HTERT RPE-1 (cell line): ENCODE measurements around the gene SLC6A3.
"Not testable (repeated sequence)": the region's sequence is repeated elsewhere in the genome, so short reads cannot be mapped to it uniquely, and the experiment has no call there.

Experiments
- in situ Hi-C: fragments of 300-500 bp; cut with MboI; formaldehyde crosslinking; loops from 4 replicates; pipeline ENCODE4 v1.14.3; 2020; ENCODE audit warnings: low sequenced_read_pairs

The SLC6A3 gene

DNA sequence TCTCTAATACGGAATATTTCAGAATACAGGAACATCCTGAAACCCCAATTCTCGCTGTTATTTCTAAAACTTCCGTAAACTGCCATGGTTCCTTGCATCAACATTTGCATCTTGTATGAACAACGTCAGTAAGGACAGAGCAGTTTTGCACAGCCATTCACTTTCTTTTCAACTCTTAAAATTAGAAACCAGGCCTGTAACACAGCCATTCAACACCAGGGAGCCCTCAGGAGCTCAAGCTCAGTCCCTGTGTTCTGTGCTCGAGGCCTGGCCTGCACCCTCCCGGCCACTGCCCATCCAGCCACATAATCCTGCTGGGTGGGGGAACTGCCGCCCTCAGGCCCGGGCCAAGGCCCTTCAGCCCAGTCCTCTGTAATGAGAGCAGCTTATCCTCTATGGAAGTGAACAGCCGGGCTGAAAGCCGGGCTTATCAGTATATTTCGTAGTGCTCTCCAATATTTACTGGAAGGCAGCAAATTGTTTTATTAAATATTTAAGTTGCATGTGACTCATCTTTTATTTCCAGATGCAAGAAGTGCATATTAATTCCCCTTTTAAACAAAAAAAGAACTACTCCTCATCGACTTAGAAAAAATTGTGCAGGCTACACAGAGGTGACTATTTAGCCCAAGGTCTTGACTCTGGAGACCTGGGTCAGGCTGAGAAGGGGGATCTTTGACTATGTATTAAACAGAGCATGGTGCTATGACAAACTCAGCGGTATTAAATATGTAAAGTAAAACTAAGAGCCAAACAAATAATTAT is 33.2 kb upstream of the SLC6A3 start:
- in situ Hi-C loops = no loop called here

DNA sequence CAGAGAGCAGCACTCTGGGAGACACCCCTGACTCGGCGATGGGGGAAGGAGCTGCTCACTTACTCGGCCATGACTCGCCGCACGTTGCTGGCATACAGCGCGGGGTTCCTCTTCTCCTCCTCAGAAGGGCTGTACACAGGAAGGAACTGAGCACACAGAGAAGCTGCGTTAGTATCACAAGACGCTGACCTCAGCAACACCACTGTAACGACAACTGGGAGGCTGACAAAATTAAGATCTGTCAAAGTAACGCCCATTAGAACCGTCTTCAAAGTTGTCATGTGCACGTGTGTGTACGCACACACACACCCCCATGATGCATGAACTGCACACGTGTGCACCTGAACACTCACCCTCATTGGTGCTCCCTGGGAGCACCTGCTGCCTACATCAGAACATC is 32.1 kb upstream of the SLC6A3 start:
- in situ Hi-C loops = no loop called here

DNA sequence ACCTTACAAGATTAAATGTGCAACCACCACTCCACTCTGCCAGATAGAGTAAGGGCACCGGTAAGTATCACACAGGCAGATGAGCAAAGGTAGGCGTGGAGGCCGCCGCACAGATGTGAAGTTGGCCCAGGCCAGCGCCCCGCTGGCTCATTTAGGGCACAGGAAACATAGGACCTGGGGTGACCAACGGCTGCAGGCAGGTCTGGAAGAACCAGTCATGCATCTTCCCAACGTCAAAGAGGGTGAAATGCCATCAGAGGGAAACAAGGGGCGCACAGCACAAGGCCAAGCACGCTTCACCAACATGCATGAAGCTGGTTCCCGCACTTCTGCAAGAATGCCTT is 31.7 kb upstream of the SLC6A3 start:
- in situ Hi-C loops = no loop called here

DNA sequence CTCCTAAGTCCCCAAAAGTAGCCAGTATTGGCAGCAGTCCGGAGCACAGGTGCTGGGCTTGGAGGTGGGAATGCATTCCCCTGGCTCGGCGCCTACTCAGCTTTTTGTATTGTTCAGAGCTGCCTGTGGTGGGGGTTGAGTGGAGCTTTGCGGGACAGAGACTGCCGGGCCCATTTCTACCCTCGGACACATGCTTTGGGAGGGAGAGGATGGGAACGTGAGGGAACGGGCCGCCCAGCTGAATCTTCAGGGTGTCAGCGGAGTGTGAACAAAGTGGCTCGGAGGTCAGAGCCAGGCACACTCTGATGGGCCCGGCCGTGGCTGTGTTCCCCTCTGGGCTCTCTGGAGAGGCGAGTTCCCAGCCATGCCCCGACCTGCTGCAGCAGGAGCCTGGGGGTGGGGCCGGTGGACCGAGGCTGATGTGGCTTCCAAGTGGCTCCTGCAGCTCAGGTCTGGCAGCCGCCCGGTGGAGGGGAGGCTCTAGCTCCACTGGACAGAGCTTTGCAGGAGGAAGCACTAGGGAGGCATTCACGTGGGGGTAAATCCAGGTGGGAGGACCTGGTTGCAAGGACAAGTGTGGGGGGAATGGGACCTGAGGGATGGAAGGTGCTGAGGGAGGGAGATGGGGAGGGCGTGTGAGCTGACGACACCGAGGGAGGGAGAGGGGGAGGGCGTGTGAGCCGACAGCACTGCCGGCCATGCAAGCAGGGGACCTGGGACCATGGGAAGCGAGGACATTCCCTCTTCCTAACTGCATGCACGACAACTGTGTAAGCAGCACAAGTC is 31.1 kb upstream of the SLC6A3 start:
- in situ Hi-C loops = no loop called here

DNA sequence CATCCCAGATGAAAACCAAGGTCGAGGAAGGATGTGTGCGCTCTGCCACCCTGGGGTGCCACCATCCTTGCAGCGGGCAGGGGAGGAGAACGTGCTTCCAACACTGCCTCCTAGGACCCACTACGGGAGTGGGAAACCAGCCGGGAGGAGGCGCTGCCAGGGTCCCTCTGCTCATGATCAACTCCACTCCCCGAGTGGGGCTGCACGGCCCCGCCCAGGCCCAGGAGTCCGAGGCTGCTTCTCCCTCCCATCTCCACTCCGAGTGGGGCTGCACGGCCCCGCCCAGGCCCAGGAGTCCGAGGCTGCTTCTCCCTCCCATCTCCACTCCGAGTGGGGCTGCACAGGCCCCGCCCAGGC is 30.3 kb upstream of the SLC6A3 start:
- in situ Hi-C loops = not testable (repeated sequence)

DNA sequence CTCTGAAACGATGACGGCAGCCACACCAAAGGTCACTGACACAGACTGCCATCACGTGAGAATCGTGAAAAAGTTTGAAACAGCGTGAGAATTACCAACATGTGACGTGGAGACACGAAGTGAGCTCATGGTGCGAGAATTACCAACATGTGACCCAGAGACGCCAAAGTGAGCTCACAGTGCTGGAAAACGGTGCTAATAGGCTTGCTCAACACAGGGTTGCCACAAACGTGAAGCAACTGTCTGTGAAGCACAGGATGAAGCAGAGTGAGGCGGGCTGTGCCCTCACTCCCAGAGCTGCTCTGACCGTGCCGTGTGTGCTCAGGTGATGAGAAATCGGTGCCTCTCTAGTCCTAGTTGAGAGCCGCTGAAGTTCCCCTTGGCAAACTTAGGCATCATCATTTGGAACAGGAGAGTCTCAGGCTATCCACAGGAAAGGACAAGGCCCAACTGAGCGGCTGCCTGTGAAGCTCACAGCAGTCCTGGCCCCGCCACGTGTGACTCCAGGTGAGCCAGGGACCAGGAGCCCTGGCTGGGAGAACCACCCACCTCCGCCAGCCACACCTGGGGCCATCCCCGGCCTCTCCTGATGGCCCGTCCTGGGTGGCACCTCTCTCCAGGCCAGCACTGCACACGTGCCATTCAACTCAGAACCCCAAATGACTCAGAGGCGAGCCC is 29.8 kb upstream of the SLC6A3 start:
- in situ Hi-C loops = no loop called here

DNA sequence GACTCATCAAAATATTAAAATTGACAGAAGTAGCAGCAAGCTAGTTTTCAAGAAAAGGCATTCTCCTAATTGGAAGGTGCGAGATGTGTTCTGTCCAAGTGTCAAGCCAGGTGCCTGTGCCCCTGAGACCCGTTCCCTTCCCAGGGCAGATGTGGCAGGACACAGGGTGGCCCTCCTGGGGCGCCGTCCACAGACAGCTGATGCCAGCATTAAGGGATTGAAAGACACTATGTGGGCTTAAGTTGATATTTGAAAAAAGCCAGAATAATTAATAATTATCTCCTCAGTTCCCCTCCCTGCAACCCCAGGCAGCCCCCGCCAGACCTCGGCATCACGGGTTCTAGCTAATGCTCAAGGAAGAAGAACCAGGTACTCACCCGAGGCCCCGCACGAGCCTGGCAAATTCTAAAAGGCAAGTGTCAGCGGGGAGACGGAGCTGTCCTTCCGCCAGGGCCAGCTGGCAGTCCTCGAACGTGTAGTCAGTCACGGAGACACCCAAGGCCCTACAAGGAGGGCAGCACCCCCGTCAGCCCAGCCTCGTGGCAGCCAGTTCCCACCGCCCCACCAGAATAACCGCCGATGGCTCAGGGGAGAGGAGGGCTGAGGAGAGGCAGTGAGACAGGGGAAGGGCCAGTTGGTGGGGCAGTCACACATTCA is 29.1 kb upstream of the SLC6A3 start:
- in situ Hi-C loops = no loop called here

DNA sequence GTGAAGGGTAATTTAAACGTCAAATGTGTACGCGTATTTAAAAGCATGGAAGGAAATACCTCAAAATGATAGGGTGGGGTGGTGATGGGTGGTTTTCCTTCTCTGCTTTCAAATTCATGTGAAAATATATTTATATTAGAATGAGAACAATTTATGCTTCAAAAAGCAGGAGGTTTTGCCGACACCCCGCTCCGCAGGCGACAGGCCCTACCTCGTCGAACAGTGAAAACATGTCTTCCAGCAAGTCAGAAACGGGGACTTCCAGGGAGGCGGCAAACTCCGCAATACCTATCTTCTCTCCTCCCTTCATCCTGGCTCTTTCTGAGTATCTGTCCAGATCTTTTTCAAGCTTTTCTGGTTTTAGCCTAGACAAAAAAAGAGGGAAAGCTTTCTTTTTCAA is 28.5 kb upstream of the SLC6A3 start:
- in situ Hi-C loops = no loop called here

DNA sequence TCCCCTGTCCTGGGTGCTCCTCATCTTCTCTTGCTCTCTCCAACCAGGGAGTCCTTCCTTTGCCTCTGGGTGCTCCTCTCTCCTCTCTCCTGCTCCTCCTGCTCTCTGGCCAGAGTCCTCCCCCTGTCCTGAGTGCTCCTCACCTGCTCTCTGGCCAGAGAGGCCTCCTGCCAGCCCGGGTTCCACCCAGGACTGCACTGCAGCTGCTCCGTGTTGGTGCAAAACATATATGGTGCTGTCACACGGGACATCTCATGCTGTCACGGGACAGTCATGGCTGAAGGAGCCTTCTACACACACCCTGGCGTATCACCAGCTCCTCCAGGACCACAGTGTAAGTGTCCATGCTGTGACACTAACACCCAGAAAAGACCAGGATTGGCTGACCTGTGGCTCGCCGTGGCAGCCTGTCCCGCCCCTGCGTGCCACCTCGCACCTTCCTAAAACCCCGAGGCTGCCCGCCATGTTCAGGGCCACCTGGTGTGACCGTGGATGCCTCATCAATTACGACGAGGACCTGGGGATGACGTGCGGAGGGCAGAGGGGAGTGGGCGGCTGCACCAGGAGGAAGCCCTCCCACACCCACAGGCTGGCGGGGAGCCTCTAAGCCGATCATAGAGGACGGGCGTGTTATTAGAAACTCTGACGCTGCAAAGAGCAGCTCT is 27.9 kb upstream of the SLC6A3 start:
- in situ Hi-C loops = no loop called here

DNA sequence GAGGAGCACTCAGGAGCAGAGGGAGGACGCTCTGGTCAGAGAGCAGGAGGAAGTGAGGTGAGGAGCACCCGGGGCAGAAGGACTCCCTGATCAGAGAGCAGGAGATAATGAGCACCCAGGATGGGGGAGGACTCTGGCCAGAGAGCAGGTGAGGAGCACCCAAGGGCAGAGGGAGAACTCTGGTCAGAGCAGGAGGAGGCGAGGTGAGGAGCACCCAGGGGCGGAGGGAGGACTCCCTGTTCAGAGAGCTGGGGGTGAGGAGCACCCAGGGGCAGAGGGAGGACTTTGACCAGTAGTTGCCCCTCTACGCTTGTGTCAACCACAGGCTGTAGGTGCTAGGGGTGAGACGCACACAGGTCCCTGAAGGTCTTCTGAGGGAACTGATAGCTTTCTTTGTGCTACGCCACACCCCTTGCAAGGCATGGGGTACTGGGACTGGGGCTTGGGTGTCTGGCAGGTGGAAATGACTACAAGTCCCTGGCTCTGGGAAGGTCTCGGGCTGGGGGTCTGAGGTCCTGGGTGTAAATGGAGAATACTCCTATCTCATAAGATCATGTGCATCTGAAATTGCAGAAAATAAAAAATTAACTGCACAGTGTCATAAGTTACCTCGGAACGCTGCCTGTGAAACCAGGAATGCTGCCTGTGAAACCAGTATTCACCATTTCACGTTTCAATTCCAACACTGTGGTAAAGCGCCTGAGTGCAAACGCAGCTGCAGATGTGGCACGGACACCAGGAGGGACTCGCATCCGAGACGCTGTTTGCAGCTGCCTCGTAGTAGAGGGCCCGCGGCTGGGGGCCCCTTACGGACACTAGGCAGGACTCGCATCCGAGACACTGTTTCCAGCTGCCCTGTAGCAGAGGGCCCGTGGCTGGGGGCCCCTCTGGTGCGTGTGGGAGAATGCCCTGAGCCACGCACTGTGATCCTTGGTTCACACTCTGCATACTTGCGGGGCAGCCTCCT is 27.0 kb upstream of the SLC6A3 start:
- in situ Hi-C loops = no loop called here

DNA sequence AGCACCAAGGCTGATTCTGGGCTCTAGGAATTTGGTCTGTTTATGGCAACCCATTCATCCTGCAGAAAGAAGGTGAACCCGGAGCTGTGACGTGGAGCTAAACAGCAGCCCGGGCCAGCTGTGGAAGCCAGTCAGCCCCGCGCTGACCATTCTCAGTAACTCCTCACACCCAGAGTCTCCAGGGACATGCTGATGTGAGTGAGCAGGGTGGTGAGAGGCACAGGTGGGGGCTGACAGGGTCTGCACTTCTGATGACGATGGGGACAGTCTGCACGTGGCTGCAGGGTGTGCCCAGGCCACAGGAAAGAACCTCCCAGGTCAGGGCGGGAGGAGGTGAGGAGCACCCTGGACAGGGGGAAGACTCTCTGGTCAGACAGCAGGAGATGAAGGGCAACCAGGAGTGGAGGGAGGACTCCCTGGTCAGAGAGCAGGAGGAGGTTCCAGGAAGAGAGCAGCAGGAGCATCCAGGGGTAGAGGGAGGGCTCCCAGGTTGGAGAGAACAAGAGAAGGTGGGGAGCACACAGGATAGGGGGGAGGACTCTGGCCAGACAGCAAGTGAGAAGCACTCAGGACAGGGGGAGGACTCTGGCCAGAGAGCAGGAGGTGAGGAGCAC is 26.1 kb upstream of the SLC6A3 start:
- in situ Hi-C loops = no loop called here

DNA sequence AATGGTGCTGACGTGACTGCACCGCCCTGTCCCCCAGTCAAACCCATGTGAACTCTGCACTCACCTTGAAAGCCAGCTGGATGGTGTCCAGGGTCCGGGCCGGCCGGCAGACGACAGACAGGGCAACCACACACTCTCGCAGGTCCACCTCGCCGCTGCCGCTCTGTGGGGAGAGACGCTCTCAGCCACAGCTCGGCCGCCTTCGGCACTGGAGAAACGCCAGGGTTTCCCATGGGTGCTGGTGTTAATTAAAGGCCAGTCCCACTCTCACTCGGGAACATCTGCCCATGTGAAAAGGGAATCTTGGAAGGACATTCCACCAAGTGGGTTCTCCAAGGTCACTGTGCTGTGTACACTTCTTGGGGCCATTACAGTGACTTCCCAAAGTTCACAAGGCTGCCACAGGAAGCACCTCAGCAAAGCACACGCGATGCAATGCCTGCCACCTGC is 25.5 kb upstream of the SLC6A3 start:
- in situ Hi-C loops = no loop called here

DNA sequence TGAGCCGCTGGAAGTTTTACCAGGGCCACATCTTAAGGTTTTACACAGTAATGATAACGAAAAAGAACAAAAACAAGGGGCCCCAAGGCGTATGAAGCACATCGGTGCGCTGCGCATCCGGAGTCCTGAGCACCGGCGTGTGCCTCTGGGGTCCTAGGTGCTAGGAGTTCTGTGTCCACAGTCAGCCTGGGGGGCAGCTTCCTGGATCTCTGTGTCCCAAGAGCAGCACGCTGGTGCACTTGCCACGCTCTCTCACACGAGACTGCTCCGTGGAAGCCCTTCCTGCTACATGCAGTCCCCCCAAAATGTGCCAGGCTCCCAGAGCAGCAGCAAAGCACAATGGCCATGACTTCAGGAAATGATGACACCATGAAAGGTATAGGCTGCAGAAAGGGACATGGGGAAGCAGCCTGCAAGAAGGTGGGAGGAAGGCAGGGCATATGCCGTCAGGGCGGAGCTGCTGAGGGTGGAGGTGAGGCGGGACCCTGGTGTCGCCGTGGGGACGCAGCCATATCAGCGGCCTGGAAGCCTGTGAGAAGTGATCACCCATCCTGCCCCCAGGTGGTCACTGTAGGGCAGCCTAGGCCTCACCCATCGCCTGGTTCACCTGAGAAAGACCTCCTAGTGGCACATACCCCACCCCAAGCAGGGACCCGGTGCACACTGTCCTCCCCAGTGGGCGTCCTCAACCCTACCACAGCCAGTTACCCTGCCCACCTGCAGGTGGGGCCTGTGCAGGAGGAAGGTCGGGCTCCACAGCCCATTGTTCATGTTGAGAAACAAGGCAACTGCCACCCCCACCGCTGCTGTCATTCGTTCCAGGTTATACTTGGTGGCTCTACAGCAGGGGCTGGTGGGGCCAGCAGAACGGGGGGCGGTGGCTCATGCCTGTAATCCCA is 23.6 kb upstream of the SLC6A3 start:
- in situ Hi-C loops = no loop called here

DNA sequence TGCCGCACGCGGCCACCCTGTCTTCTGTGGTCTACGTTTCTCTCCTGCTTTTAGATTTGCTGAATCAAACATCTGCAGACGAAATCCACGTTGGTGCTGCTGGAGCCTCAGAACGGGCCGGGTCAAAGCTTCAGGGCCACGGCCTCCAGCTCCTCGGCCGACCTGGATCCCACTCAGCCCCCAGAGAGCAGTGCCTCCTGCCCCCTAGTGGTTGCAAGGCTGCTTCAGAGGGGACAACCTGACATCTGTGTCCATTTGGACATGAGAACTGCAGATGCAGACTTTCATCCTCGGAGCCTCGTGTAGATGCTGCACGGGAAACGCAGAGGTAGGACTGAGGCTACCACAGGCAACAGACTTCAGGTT is 23.0 kb upstream of the SLC6A3 start:
- in situ Hi-C loops = no loop called here

DNA sequence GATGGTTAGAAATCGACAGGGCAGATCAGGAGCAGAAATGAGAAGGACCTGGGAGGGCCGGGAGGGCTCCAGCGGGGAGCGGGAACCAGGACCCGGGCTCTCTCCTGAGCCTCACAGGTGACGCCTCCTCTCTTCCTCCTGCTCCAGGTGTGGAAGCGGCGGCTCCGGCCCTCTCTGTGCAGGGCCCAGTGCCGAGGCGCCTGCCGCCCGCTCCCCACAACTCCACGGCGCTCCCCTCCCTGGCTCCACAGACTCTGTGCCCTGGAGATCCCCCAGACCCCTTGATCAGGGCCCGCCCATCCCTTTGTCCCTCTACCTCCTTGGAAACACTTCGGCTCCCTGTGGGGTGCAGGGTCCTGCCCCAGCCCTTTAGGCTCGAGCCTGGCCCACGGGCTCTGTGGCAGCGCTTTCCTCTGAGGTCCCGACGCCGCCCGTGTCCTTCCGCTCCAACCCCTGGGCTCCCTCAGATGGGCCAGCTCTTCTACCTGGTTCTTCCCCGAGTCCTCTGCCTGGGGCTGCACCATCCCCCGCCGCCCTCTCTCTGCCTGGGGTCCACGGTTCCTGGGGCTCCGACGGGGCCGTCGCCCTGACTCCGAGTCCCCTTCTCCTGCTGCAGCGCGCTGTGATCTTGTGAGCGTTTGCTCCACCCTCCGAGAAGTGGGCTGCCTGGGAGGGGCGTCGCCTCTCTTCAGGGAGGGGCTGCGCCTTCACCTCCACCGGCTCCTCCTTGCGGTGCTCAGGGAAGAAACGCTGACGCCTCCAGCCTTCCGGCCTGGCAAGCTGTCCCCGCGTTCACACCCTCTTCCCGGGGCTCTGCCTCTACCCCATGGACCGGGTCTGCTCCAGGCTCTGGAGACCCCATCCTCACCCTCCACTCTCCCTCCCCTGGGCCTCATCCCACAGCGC is 22.4 kb upstream of the SLC6A3 start:
- in situ Hi-C loops = no loop called here

DNA sequence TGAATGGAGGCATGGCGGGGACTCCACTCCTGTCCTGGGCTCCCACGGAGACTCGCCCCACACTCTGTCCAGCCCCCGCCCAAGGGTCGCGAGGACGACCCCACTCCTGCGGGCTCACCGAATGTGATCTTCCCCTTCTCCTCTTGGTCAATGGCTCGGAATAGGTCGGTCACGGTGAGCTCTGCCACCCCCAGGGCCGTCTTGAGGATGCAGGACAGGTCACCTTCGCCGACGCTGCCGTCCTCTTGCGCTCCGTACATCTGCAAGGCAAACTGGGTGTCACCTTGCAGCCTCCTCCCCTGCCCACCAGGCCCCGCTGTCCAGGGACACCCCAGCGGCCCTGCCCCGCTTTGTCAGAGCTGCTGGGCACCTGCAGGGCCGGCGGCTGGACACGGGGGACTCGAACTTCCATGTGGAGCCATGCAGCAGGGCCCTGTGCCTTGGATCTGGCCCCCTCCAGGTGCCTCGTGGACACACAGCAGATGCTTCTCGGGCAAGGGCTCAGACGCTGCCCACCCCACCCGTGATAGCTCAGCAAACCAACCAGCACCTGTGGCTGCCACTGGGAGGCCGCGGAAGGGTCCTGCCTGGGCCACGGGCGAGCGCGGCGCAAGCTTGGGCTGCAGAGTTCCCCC is 21.5 kb upstream of the SLC6A3 start:
- in situ Hi-C loops = no loop called here

DNA sequence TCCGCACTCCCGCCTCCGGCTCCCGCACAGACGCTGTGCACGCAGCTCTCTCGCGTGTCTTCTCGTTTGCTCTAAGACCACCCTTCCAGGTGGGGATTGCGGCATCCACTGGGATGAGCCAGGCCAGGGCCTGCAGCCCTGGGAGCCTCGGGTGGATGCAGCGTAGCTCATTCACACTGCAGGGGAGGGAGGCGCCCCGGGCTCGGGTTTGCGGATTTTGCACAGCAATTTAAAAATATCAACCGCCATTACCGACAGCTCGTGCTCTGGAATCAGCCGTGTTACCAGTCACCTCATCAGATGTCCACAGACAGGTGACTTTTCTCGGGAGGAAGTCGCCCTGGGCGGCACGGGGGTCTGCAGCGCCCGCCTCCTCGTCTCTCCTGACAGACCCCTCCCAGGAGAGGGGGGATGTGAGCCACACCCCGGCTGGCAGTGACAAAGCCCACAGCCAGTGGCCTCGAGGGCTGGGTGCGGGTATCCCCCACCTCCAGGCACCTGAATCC is 20.8 kb upstream of the SLC6A3 start:
- in situ Hi-C loops = no loop called here
